K562 (cell line): Measurements from ENCODE around the gene CTRL. TPM values are rescaled to one million over a fixed set of nuclear protein-coding genes. Genes with fewer than 3 reads are reported as not detected.

Experiments used
- BMI1 ChIP-seq: fragments of 150-350 bp; IDR thresholded peaks from 2 replicates; pipeline ENCODE4 v1.6.1; 2014; ENCODE audit warnings: low read length
- CREB1 ChIP-seq, 2 experiments: sonication (generic) in 1 of 2; formaldehyde crosslinking in 1 of 2; IDR thresholded peaks; 2 replicates each; pipeline versions ENCODE4 v1.6.1 to v1.8.0; 2012 to 2022; ENCODE audit warnings: inconsistent platforms in 1 of 2, mild to moderate bottlenecking in 1 of 2, missing genetic modification reagents in 1 of 2, moderate library complexity in 1 of 2
- ZNF384 ChIP-seq: IDR thresholded peaks from 2 replicates; pipeline ENCODE4 v1.6.1; 2012; ENCODE audit warnings: low read depth, low read length, improper control_type of control experiment
- ZNF766 ChIP-seq: fragments of 200-800 bp; sonication (Bioruptor generic); conservative IDR thresholded peaks from 2 replicates; pipeline ENCODE4 v1.6.1; 2016; ENCODE audit warnings: missing genetic modification characterization, missing compliant biosample characterization
- polyA plus RNA-seq, 8 experiments: library from polyadenylated mRNA; depleted of rRNA in 4 of 8; stranded (reverse) in 5 of 8; unstranded in 3 of 8; fragments of >200 nt; fragmentation: Nextera tagmentation in 2 of 8; fragmentation: Illumina TruSeq in 1 of 8; extraction: Ambion mirVana in 2 of 8; extraction: Trizol in 1 of 8; gene quantifications; 2 replicates each; pipeline versions ENCODE4 v1.2.1 to v1.2.3, GENCODE V29; 2011 to 2014; ENCODE audit warnings: inconsistent platforms in 1 of 8, missing spikeins in 1 of 8
- total RNA-seq, 7 experiments: library from RNA; depleted of rRNA in 6 of 7; stranded (reverse); fragments of >200 nt in 6 of 7; fragmentation: Illumina TruSeq in 2 of 7; extraction: Trizol in 2 of 7; gene quantifications; 2 replicates each; pipeline versions ENCODE4 v1.2.1 to v1.2.3, GENCODE V29; 2011 to 2021; ENCODE audit warnings: low replicate concordance in 1 of 7
- TF ChIP-seq, protein P1 (sequence below), 2 experiments: fragments of 450-650 bp in 1 of 2; sonication (generic) in 1 of 2; formaldehyde crosslinking in 1 of 2; IDR thresholded peaks in 1 of 2; conservative IDR thresholded peaks in 1 of 2; 2 replicates each; pipeline versions ENCODE4 v1.6.1 to v1.8.1; 2016 to 2023; ENCODE audit warnings: mild to moderate bottlenecking in 2 of 2, moderate library complexity in 2 of 2, inconsistent platforms in 1 of 2, missing genetic modification reagents in 1 of 2
- TF ChIP-seq, protein P2 (sequence below): IDR thresholded peaks from 2 replicates; pipeline ENCODE4 v1.6.1; 2014; ENCODE audit warnings: antibody characterized with exemption
- TF ChIP-seq, protein P3 (sequence below): IDR thresholded peaks from 2 replicates; pipeline ENCODE4 v1.6.1; 2011; ENCODE audit warnings: borderline replicate concordance, low read depth, mild to moderate bottlenecking, moderate library complexity, low read length; ENCODE audit not compliant: insufficient read depth, poor library complexity, severe bottlenecking
- TF ChIP-seq, protein P4 (sequence below): fragments of 250-450 bp; sonication (Bioruptor Pico); IDR thresholded peaks from 2 replicates; pipeline ENCODE4 v1.5.0; 2021
- TF ChIP-seq, protein P5 (sequence below): sonication (generic); formaldehyde crosslinking; IDR thresholded peaks from 2 replicates; pipeline ENCODE4 v1.8.0; 2022; ENCODE audit warnings: mild to moderate bottlenecking, missing genetic modification reagents

CTRL gene
- total and polyA plus RNA-seq, 9 of the 15 experiments (the other 6 are each of a cell fraction or from before 2014, with no cell fraction given) = 1.4 to 5.6 (median 2.5) TPM

DNA sequence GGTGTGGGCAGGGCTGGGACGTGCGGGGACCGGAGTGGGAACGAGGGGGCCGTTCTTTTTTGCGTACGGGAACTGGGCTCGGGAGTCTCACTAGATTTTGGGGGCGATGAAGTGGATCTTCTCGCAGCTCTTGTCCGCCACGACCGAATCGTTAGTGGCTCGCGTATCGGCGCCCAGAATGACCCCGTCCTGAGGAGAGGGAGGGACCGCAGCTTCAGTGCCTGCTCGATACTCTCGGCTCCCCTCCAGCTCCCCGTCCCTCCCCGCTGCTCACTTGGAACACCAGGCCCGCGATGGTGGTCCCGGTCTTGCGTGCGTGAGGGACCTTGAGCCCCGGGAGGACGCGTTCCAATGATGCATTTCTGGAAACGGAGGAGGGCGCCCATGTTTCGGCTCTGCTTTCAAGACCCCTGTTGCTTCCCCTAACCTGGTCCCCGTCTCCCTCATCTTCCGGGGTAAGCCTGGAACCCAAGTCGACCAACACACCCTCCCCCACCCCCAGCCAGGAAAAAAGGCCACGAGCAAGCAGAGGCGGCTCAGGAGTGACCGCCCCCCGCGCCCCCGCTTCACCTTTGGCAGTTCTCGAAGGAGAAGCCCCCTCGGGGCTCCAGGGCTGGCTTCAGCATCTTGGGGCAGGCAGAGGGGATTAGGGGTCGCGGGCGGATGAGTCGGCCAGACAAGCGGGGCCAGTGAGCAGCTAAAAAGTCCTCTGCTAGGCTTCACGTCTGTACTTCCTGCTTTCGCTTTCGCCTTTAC is 4.6 kb upstream of the CTRL start, which contains the start of gene PSMB10 (continued):
- TF ChIP-seq, protein P1, sequence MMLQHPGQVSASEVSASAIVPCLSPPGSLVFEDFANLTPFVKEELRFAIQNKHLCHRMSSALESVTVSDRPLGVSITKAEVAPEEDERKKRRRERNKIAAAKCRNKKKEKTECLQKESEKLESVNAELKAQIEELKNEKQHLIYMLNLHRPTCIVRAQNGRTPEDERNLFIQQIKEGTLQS (IDR thresholded peaks at IDR 0.05) = no peak
- TF ChIP-seq, protein P1 (CRISPR knock-in tag; conservative IDR thresholded peaks at IDR 0.05) = no peak
- TF ChIP-seq ZNF384 = no peak
- TF ChIP-seq, protein P2, sequence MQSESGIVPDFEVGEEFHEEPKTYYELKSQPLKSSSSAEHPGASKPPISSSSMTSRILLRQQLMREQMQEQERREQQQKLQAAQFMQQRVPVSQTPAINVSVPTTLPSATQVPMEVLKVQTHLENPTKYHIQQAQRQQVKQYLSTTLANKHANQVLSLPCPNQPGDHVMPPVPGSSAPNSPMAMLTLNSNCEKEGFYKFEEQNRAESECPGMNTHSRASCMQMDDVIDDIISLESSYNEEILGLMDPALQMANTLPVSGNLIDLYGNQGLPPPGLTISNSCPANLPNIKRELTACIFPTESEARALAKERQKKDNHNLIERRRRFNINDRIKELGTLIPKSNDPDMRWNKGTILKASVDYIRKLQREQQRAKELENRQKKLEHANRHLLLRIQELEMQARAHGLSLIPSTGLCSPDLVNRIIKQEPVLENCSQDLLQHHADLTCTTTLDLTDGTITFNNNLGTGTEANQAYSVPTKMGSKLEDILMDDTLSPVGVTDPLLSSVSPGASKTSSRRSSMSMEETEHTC = no peak
- no peak; the same call in 1 of the 2 replicates for TF ChIP-seq CREB1 (IDR thresholded peaks at IDR 0.05)
- no peak; the same call in 1 of the 2 replicates for TF ChIP-seq CREB1 (CRISPR knock-in tag; IDR thresholded peaks at IDR 0.05)
- TF ChIP-seq, protein P3, sequence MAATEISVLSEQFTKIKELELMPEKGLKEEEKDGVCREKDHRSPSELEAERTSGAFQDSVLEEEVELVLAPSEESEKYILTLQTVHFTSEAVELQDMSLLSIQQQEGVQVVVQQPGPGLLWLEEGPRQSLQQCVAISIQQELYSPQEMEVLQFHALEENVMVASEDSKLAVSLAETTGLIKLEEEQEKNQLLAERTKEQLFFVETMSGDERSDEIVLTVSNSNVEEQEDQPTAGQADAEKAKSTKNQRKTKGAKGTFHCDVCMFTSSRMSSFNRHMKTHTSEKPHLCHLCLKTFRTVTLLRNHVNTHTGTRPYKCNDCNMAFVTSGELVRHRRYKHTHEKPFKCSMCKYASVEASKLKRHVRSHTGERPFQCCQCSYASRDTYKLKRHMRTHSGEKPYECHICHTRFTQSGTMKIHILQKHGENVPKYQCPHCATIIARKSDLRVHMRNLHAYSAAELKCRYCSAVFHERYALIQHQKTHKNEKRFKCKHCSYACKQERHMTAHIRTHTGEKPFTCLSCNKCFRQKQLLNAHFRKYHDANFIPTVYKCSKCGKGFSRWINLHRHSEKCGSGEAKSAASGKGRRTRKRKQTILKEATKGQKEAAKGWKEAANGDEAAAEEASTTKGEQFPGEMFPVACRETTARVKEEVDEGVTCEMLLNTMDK = no peak
- TF ChIP-seq, protein P4, sequence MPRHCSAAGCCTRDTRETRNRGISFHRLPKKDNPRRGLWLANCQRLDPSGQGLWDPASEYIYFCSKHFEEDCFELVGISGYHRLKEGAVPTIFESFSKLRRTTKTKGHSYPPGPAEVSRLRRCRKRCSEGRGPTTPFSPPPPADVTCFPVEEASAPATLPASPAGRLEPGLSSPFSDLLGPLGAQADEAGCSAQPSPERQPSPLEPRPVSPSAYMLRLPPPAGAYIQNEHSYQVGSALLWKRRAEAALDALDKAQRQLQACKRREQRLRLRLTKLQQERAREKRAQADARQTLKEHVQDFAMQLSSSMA (CRISPR knock-in tag) = no peak
- TF ChIP-seq, protein P5, sequence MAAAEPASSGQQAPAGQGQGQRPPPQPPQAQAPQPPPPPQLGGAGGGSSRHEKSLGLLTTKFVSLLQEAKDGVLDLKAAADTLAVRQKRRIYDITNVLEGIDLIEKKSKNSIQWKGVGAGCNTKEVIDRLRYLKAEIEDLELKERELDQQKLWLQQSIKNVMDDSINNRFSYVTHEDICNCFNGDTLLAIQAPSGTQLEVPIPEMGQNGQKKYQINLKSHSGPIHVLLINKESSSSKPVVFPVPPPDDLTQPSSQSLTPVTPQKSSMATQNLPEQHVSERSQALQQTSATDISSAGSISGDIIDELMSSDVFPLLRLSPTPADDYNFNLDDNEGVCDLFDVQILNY (CRISPR knock-in tag) = peak; percentile 67; the same call in 1 of the 2 replicates
- no peak for TF ChIP-seq ZNF766 (CRISPR knock-in tag)
- TF ChIP-seq BMI1 = no peak
